LoVo (cell line): ENCODE results near the gene POLK.
"Not testable (repeated sequence)": the region's sequence is repeated elsewhere in the genome, so short reads cannot be mapped to it uniquely, and the experiment has no call there.

Experiments
- DNase-seq: peaks from one replicate; pipeline ENCODE4 v3.0.0-alpha.2; 2016; ENCODE audit warnings: low spot score

Gene POLK

GRCh38 chr5:75510836-75511434, 756 bp upstream of the POLK start:
- DNase-seq: peak; percentile 39

GRCh38 chr5:75512383-75513074, 838 bp downstream of the POLK start:
- DNase-seq: no peak

DNA sequence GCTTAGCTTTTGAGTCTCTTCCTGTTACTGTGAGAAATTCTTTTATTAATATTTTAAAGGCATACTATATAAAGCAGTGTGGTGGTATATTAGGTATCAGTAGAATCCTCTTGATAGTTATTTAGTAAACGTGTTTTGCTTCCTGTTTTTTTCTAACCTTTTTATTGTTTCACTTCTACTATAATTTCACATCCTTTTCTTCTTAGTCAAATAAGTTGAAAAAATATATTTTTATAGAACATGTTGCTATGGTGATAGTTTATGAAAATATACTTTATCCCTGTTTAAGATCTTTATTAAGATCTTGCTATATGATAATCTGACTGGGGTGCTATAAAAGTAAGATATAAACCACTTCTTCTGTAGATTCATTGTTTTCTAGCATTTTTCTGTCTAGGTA, 2.1 kb downstream of the POLK start:
- no peak for DNase-seq

DNA sequence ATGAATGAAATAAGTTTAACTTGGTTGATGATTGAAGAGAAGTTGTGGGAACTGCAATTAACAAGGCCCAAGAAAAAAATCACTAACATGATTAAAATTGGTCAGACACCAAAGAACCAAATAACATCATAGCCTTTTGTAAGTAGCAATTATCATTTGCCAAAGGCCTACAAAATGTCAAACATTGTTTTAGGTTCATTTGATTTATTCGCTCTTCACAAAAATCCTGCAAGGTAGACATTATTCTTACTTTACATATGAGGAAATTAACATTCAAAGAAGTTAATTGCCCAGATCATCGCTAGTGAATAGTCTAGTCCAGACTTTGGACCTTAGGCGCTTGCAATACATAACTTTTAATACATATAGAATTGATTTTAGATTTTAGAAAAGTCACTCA, 2.6 kb downstream of the POLK start:
- no peak for DNase-seq

- no peak for DNase-seq
These were observed 8.1 kb downstream of the POLK start for GRCh38 chr5:75519761-75520160.

DNA sequence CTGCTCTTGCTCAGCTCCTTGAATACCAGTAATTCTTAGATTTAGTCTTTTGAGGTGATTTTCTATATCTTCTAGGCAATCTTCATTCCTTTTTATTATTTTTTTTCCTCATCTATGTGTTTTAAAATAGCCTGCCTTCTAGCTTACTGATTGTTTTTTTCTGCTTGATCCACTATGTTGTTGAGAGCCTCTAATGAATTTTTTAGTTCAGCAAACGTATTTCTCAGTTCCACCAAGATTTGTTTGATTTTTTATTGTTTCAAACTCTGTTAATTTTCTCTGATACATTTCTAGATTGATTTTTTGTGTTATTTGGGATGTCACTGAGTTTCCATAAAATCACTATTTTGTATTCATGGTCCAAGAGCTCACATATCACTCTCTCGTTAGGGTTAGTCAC, 9.5 kb downstream of the POLK start:
- DNase-seq: no peak

- DNase-seq: no peak
These were observed 10.3 kb downstream of the POLK start for GRCh38 chr5:75522025-75522424.

- DNase-seq: no peak
These were observed 10.9 kb downstream of the POLK start for GRCh38 chr5:75522542-75522941.

GRCh38 chr5:75523275-75523674, 11.6 kb downstream of the POLK start:
- DNase-seq: no peak

GRCh38 chr5:75524071-75524470, 12.4 kb downstream of the POLK start:
- no peak for DNase-seq

- no peak for DNase-seq
These were observed 12.9 kb downstream of the POLK start for GRCh38 chr5:75524591-75524990.

DNA sequence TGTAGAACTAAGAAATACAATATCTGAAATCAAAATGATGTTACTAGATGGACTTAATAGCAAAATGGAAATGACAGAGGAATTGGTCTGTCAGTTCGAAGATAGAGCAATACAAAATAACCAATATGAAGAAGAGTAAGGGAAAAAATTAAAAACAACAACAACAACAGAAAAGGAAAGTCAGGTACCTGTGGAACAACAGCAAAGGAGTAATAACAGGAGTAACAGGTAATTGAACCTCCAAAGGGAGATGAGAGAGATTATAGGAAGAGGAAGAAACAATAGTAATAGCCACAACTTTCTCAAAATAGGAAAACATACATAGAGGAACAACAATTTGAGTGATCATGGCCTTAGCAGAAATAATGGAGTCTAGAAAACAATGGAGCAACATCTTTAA, 13.7 kb downstream of the POLK start:
- DNase-seq: no peak

DNA sequence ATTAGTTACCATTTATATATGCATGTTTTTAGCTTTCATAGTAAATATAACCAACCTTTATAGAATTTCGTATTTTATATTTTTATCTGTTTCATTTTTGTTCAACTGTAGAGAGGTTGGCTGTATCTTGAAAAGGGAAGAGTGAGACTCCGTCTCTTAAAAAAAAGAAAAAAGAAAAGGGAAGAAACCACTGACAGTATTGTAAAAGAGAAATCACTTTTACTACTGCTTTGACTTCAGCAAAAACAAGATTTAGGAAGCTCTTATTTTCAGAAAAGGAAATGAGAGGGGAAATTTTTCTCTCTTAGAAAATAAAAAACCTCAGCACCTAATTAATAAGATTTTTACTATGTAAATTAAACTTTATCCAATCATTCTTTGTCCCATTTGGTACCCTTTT, 14.4 kb downstream of the POLK start:
- no peak for DNase-seq

- DNase-seq: no peak
These were observed 17.5 kb downstream of the POLK start for GRCh38 chr5:75529185-75529584.

DNA sequence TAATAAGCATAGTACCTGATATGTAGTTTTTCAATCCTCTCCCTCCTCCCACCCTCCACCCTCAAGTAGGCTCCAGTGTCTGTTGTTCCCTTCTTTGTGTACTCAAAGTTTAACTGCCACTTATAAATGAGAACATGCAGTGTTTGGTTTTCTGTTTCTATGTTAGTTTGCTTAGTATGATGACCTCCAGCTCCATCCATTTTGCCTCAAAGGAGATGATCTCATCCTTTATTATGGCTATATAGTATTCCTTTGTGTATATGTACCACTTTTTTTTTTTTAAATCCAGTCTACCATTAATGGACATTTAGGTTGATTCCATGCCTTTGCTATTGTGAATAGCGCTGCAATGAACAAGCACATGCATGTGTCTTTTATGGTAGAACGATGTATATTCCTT, 20.5 kb downstream of the POLK start:
- DNase-seq: no peak

GRCh38 chr5:75533716-75534115, 22.0 kb downstream of the POLK start:
- not testable (repeated sequence) for DNase-seq

DNA sequence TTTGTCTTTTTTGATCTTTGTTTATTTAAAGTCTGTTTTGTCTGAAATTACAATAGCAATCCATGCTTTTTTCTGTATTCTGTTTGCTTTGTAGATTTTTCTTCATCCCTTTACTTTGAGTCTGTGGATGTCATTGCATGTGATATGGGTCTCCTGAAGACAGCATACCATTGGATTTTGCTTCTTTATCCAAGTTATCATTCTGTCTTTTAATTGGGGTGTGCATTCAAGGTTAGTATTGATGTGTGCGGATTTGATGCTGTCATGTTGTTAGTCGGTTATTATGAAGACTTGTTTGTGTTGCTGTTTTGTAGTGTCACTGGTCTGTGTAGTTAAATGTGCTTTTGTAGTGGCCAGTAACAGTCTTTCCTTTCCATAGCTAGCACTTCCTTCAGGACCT, 23.0 kb downstream of the POLK start:
- no peak for DNase-seq

GRCh38 chr5:75536147-75536546, 24.5 kb downstream of the POLK start:
- DNase-seq: no peak

DNA sequence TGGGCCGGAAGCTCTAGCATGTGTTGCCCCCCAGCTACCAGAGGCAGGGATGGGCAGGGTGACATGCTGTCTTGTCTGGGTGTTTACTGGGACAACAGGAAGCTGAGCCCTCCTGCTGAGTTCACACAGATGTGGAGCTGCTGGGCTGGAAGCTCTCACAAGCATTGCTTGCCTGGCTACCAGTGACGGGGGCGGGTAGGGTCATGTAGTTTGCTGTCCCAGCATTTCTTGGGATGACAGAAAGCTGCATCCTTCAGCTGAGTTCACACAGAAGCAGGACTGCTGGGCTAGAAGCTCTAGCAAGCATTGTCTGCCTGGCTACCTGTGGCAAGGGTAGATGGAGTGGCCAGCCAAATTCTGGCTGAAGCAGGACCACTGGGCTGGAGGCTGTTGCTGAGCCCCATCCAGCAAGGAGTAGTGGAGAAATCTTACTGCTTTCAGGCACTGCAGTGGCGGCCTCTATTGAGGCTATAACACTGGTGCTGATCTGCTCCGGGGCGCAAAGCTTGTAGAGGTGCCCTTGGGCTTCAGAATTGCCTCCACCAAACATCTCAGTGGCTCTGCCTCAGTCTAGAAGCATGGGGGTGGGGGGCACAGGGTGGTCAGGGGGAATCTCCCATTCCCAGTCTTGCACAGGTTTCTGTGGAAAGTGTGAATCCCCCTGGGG, 25.1 kb downstream of the POLK start:
- no peak for DNase-seq

- no peak for DNase-seq
These were observed 26.5 kb downstream of the POLK start for GRCh38 chr5:75538211-75538610.

DNA sequence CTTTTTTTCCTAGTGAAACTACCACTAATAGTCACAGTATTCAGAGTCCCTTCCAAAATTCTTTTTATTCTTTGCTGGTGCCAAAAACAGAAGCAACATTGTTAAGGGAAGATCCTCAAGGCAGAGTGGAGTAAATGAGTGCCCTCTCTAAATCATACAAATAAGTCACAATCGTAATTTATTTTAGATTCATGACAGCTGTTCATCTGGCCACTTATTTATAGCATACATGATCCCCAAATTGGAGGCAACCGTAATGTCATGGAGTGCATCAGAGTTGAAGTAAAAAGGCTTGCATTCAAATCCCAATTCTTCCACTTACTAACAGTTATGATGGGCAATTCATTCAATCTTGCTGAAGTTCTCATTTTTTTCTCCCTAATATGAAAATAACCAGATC, 33.4 kb downstream of the POLK start:
- DNase-seq: no peak

DNA sequence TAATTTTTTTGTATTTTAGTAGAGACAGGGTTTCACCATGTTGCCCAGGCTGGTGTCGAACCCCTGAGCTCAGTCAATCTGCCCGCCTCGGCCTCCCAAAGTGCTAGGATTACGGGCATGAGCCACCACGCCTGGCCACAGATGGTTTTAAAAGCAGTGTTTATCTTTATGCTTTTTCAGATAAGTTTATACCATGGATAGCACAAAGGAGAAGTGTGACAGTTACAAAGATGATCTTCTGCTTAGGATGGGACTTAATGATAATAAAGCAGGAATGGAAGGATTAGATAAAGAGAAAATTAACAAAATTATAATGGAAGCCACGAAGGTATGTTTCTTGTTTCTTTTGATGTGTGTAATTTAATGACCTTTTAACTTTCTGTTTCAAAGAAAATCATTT, 35.1 kb downstream of the POLK start:
- DNase-seq: no peak

DNA sequence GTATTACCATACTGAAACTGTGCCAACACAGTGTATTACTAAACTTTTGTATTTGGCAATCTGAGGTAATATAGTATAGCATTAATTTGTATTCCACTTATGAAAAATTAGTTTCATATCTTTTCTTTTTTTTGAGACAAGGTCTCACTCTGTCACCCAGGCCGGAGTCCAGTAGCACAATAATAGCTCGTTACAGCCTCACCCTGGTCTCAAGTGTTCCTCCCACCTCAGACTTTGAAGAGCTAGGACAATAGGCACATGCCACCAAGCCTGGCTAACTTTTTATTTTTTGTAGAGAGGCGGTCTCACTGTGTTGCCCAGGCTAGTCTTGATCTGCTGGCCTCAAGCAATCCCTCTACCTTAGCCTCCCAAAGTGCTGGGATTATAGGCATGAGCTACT, 36.1 kb downstream of the POLK start:
- no peak for DNase-seq

DNA sequence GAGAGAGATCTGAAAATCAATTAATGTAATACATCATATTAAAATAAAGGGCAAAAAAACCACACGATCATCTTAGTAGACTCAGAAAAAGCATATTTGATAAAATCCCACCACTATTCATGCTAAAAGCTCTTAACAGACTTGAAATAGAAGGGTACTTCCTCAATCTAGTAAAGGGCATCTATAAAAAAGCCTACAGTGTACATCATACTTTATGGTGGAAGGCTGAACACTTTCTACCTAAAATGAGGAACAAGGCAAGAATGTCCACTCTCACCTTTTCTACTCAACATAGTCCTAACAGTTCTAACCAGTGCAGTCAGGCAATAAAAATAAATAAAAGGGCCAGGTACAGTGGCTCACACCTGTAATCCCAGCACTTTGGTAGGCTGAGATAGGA, 38.9 kb downstream of the POLK start:
- DNase-seq: no peak
